Measurements from ENCODE around the gene WNT7B.

WNT7B gene

GRCh38 chr22:46012182-46012880, 35.4 kb upstream of the WNT7B start:
- no peak for TF ChIP-seq CTCF (conservative IDR thresholded peaks at IDR 0.05; ENCODE audit: control insufficient read depth, insufficient read depth, low read depth, low read length)

GRCh38 chr22:46011627-46012181, 34.7 kb upstream of the WNT7B start:
- TF ChIP-seq CTCF (conservative IDR thresholded peaks at IDR 0.05; ENCODE audit: control insufficient read depth, insufficient read depth, low read depth, low read length), result no peak
- H3K4me3 ChIP-seq (ENCODE audit: control insufficient read depth, low read depth, low read length), result no peak overlapping the region
- DNase-seq (ENCODE audit: low read depth), result peak; percentile 42

More at GRCh38 chr22:46012182-46012880, 35.4 kb upstream of the WNT7B start:
- DNase-seq (ENCODE audit: low read depth), result no peak
- H3K4me3 ChIP-seq (ENCODE audit: control insufficient read depth, low read depth, low read length), result no peak overlapping the region

GRCh38 chr22:46010951-46011626, 34.1 kb upstream of the WNT7B start:
- H3K4me3 ChIP-seq (ENCODE audit: control insufficient read depth, low read depth, low read length), result no peak overlapping the region
- no peak for TF ChIP-seq CTCF (conservative IDR thresholded peaks at IDR 0.05; ENCODE audit: control insufficient read depth, insufficient read depth, low read depth, low read length)
- no peak for DNase-seq (ENCODE audit: low read depth)

GRCh38 chr22:46010207-46010867, 33.4 kb upstream of the WNT7B start:
- peak; percentile 77 for DNase-seq (ENCODE audit: low read depth)
- TF ChIP-seq CTCF (conservative IDR thresholded peaks at IDR 0.05; ENCODE audit: control insufficient read depth, insufficient read depth, low read depth, low read length), result no peak
- H3K4me3 ChIP-seq (ENCODE audit: control insufficient read depth, low read depth, low read length), result no peak overlapping the region

- no peak for TF ChIP-seq CTCF (conservative IDR thresholded peaks at IDR 0.05; ENCODE audit: control insufficient read depth, insufficient read depth, low read depth, low read length)
- H3K4me3 ChIP-seq (ENCODE audit: control insufficient read depth, low read depth, low read length), result no peak overlapping the region
- no peak for DNase-seq (ENCODE audit: low read depth)
Measured at GRCh38 chr22:46009730-46010129, 32.8 kb upstream of the WNT7B start.

- TF ChIP-seq CTCF (conservative IDR thresholded peaks at IDR 0.05; ENCODE audit: control insufficient read depth, insufficient read depth, low read depth, low read length), result no peak
- no peak overlapping the region for H3K4me3 ChIP-seq (ENCODE audit: control insufficient read depth, low read depth, low read length)
- DNase-seq (ENCODE audit: low read depth), result no peak
Measured at GRCh38 chr22:46008836-46009596, 32.1 kb upstream of the WNT7B start.
